Brain (organoid and tissue), 1 donor: ENCODE results near the gene NAB1. TPM values are rescaled to one million over a fixed set of nuclear protein-coding genes. Genes with fewer than 3 reads are reported as not detected.

Experiments used
- polyA plus RNA-seq: library from polyadenylated mRNA; stranded (reverse); fragments of 350-450 nt; fragmentation: Illumina TruSeq; extraction: RNeasy Lipid Tissue Mini Kit (QIAGEN cat#74804); gene quantifications from one replicate; pipeline ENCODE4 v1.2.3, GENCODE V29; 2015; ENCODE audit warnings: low read depth, low replicate concordance; ENCODE audit not compliant: insufficient read depth

NAB1 gene
- polyA plus RNA-seq, 1 donor from 2014 or later: 27.4 TPM

Other genes with a start within 250 kb of the NAB1 start
- 58.4 TPM for gene MFSD6, start 240.7 kb upstream of the NAB1 start, polyA plus RNA-seq
- gene NEMP2, start 114.4 kb upstream of the NAB1 start, polyA plus RNA-seq: 4.0 TPM
- gene GLS, start 231.7 kb downstream of the NAB1 start, polyA plus RNA-seq: 30.2 TPM